ENCODE measurements around the gene CIDEB. TPM values are rescaled to one million over a fixed set of nuclear protein-coding genes. Genes with fewer than 3 reads are reported as not detected.

CIDEB gene
- total RNA-seq, 1 experiment from 2014 or later: 0.22 TPM

DNA sequence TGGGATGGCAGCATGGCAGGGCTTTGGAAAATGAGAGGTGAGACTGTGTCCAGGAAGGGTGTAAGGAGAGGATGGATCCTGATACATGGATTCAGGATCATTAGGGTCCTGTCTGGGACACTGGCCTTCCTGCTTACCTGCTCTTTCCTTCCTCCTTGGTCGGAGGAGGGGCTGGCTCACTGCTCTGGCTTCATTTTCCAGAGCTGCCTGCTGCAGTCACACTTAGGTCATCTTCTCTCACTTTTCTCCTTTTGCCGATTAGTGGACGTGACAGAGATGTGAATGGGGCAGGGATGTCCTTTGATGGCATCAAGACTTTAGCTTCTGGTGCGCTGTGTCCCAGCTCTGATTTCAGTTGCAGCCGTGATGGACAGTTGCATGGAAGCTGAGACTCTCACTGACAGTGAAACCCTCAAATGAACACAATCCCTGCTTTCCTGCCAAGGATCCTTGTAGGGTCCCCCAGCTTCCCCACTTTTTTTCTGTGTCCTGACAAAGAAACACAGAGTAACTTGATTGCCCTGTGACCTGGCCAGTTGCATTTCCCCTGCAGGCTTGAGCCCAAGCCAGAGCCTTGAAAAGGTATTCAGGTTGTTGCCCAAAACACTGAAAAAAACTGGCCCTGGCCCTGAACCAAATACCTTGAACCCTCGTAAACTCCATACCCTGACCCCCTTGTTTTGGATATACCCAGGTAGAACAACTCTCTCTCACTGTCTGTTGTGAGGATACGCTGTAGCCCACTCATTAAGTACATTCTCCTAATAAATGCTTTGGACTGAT lies 756 bp upstream of the CIDEB start:
- TF ChIP-seq TCF7L2 (IDR thresholded peaks at IDR 0.05; ENCODE audit: borderline replicate concordance, extremely low read depth, insufficient read depth, insufficient read length) (no peak), ELF1 (IDR thresholded peaks at IDR 0.05; ENCODE audit: borderline replicate concordance, low read depth) (no peak), CBX3 (IDR thresholded peaks at IDR 0.05; ENCODE audit: low read depth) (no peak), YY1 (IDR thresholded peaks at IDR 0.05; ENCODE audit: extremely low read depth, insufficient replicate concordance, low read depth, low read length) (no peak), EGR1 (IDR thresholded peaks at IDR 0.05; ENCODE audit: low read depth) (no peak)
- TF ChIP-seq, protein P1, sequence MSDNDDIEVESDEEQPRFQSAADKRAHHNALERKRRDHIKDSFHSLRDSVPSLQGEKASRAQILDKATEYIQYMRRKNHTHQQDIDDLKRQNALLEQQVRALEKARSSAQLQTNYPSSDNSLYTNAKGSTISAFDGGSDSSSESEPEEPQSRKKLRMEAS (IDR thresholded peaks at IDR 0.05): no peak
- TF ChIP-seq, protein P2, sequence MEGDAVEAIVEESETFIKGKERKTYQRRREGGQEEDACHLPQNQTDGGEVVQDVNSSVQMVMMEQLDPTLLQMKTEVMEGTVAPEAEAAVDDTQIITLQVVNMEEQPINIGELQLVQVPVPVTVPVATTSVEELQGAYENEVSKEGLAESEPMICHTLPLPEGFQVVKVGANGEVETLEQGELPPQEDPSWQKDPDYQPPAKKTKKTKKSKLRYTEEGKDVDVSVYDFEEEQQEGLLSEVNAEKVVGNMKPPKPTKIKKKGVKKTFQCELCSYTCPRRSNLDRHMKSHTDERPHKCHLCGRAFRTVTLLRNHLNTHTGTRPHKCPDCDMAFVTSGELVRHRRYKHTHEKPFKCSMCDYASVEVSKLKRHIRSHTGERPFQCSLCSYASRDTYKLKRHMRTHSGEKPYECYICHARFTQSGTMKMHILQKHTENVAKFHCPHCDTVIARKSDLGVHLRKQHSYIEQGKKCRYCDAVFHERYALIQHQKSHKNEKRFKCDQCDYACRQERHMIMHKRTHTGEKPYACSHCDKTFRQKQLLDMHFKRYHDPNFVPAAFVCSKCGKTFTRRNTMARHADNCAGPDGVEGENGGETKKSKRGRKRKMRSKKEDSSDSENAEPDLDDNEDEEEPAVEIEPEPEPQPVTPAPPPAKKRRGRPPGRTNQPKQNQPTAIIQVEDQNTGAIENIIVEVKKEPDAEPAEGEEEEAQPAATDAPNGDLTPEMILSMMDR (IDR thresholded peaks at IDR 0.05 in 2 of 3, conservative IDR thresholded peaks at IDR 0.05 in 1 of 3; ENCODE audit: borderline replicate concordance in 1 of 3, insufficient read depth in 1 of 3, low read depth in 2 of 3, low read length in 2 of 3): no peak
- TF ChIP-seq, protein P3, sequence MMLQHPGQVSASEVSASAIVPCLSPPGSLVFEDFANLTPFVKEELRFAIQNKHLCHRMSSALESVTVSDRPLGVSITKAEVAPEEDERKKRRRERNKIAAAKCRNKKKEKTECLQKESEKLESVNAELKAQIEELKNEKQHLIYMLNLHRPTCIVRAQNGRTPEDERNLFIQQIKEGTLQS (IDR thresholded peaks at IDR 0.05): no peak
- Histone ChIP-seq H3K4me1 (ENCODE audit: control insufficient read depth in 1 of 2, insufficient read depth in 2 of 2, low read length in 2 of 2) (peaks cover 7 to 16% of the 10 kb centered on the region in 2 experiments), H3K27ac (ENCODE audit: low read depth, low read length) (0 out of 2 replicates have a peak overlapping the region, but pooled peaks have one; percentile 19), H3K9ac (ENCODE audit: low read length) (peak overlapping the region; percentile 29; the same call in 1 of the 2 replicates), H2AFZ (ENCODE audit: low read depth, low read length, poor library complexity, severe bottlenecking) (no peak overlapping the region), H4K20me1 (ENCODE audit: insufficient read depth) (no peaks in the 10 kb centered on the region), H3K79me2 (ENCODE audit: insufficient read depth, low read length) (no peaks in the 10 kb centered on the region), H3K9me3 (ENCODE audit: control insufficient read depth in 1 of 2, insufficient read depth in 1 of 2, low read depth in 1 of 2, low read length in 2 of 2) (no peaks in the 10 kb centered on the region), H3K4me2 (ENCODE audit: low read length) (peak overlapping the region; percentile 57), H3K27me3 (ENCODE audit: insufficient read depth, low read length) (no peaks in the 10 kb centered on the region), H3K36me3 (ENCODE audit: control insufficient read depth in 1 of 2, insufficient read depth in 2 of 2, low read length in 2 of 2) (peaks cover 24 to 28% of the 10 kb centered on the region in 2 experiments; a peak in 3 of 4 replicates), H3K4me3 (replicated peaks in 1 of 2; ENCODE audit: low read depth in 1 of 2, low read length in 2 of 2) (no peak overlapping the region), H3K9me2 (ENCODE audit: insufficient read depth) (no peaks in the 10 kb centered on the region)
- intact Hi-C loops (cut with micrococcal nuclease): no loop called here
- CTCF ChIA-PET: interaction anchor here (0.6 to 3.3 kb wide), 23 partner anchors 8 to 250 kb away, joined by 3 to 59 read pairs (median 4); partner anchors contain the start of genes CHMP4A, DHRS1, MDP1 and NOP9
- POLR2A ChIA-PET: interaction anchor here (0.8 to 1.9 kb wide), 3 partner anchors 10 to 123 kb away, joined by 3 to 7 read pairs (median 4); partner anchors contain the start of gene TINF2
- no TSS peak for BruUV-seq (replicated peaks)
- peak; percentile 28 for ATAC-seq
- RAD21 ChIA-PET (ENCODE audit: low non-redundant PET in 1 of 2, low total read pairs in 2 of 2, uncharacterized antibody in 2 of 2, unreplicated experiment in 2 of 2): interaction anchor here in 1 of 2 experiments (1.0 kb wide), 2 partner anchors 123 to 250 kb away, joined by 3 read pairs; no protein-coding TSS in a partner anchor
- no peak for DNase-seq (ENCODE audit: low read depth, low spot score)

All from HCT116 (cell line).